ENCODE results near the gene THSD4.

THSD4 gene

GRCh38 chr15:71529361-71529760, 414.1 kb downstream of the THSD4 start:
- TF ChIP-seq POLR2A (IDR thresholded peaks at IDR 0.05; ENCODE audit: low read depth, low read length) (no peak), TAF1 (IDR thresholded peaks at IDR 0.05; ENCODE audit: borderline replicate concordance, low read depth, low read length) (no peak), POLR2AphosphoS5 (IDR thresholded peaks at IDR 0.05; ENCODE audit: low read depth, low read length) (no peak)
- FAIRE-seq, result no peak

GRCh38 chr15:71530116-71530515, 414.8 kb downstream of the THSD4 start:
- TF ChIP-seq TAF1 (IDR thresholded peaks at IDR 0.05; ENCODE audit: borderline replicate concordance, low read depth, low read length) (no peak), POLR2A (IDR thresholded peaks at IDR 0.05; ENCODE audit: low read depth, low read length) (no peak), POLR2AphosphoS5 (IDR thresholded peaks at IDR 0.05; ENCODE audit: low read depth, low read length) (no peak)
- FAIRE-seq (no peak), DNase-seq (ENCODE audit: insufficient read length) (no peak)

More at GRCh38 chr15:71529361-71529760, 414.1 kb downstream of the THSD4 start:
- no peak for DNase-seq (ENCODE audit: insufficient read length)

GRCh38 chr15:71532994-71533393, 417.7 kb downstream of the THSD4 start:
- DNase-seq (ENCODE audit: insufficient read length) (no peak), FAIRE-seq (no peak)
- TF ChIP-seq POLR2A (IDR thresholded peaks at IDR 0.05; ENCODE audit: low read depth, low read length) (no peak), POLR2AphosphoS5 (IDR thresholded peaks at IDR 0.05; ENCODE audit: low read depth, low read length) (no peak), TAF1 (IDR thresholded peaks at IDR 0.05; ENCODE audit: borderline replicate concordance, low read depth, low read length) (no peak)

GRCh38 chr15:71538181-71538580, 422.9 kb downstream of the THSD4 start:
- no peak for DNase-seq (ENCODE audit: insufficient read length)
- TF ChIP-seq TAF1 (IDR thresholded peaks at IDR 0.05; ENCODE audit: borderline replicate concordance, low read depth, low read length) (no peak), POLR2A (IDR thresholded peaks at IDR 0.05; ENCODE audit: low read depth, low read length) (no peak), POLR2AphosphoS5 (IDR thresholded peaks at IDR 0.05; ENCODE audit: low read depth, low read length) (no peak)
- FAIRE-seq, result no peak

DNA sequence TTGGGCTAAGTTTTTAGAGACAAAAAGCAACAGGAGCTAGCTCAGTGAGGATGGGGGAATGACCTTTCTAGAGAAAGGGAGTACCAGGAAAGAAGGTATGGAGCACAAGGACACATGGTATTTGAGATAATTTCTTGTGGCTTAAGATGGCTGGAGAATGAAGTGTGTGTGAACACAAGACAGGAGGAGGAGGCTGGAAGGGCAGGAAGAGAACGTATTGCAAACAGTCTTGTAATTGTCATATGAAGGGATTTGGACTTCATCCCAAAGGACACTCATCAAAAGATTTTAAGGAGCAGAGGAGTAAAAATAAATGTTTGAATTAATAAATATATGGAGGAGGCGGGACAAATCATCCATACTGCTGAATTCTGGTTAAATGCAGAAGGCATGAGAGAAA, 426.5 kb downstream of the THSD4 start:
- FAIRE-seq (no peak), DNase-seq (ENCODE audit: insufficient read length) (no peak)
- no peak for TF ChIP-seq POLR2A (IDR thresholded peaks at IDR 0.05; ENCODE audit: low read depth, low read length)
- no peak for TF ChIP-seq POLR2AphosphoS5 (IDR thresholded peaks at IDR 0.05; ENCODE audit: low read depth, low read length)
- no peak for TF ChIP-seq TAF1 (IDR thresholded peaks at IDR 0.05; ENCODE audit: borderline replicate concordance, low read depth, low read length)

- DNase-seq (ENCODE audit: insufficient read length) (no peak), FAIRE-seq (no peak)
These were observed 427.6 kb downstream of the THSD4 start for GRCh38 chr15:71542836-71543235.

GRCh38 chr15:71543413-71543812, 428.1 kb downstream of the THSD4 start:
- FAIRE-seq, result no peak
- TF ChIP-seq POLR2AphosphoS5 (IDR thresholded peaks at IDR 0.05; ENCODE audit: low read depth, low read length) (no peak), POLR2A (IDR thresholded peaks at IDR 0.05; ENCODE audit: low read depth, low read length) (no peak), TAF1 (IDR thresholded peaks at IDR 0.05; ENCODE audit: borderline replicate concordance, low read depth, low read length) (no peak)

More at GRCh38 chr15:71542836-71543235, 427.6 kb downstream of the THSD4 start:
- no peak for TF ChIP-seq POLR2A (IDR thresholded peaks at IDR 0.05; ENCODE audit: low read depth, low read length)
- no peak for TF ChIP-seq TAF1 (IDR thresholded peaks at IDR 0.05; ENCODE audit: borderline replicate concordance, low read depth, low read length)
- TF ChIP-seq POLR2AphosphoS5 (IDR thresholded peaks at IDR 0.05; ENCODE audit: low read depth, low read length), result no peak

GRCh38 chr15:71545223-71545760, 430.0 kb downstream of the THSD4 start:
- no peak for TF ChIP-seq POLR2A (IDR thresholded peaks at IDR 0.05; ENCODE audit: low read depth, low read length)
- no peak for TF ChIP-seq POLR2AphosphoS5 (IDR thresholded peaks at IDR 0.05; ENCODE audit: low read depth, low read length)
- FAIRE-seq (no peak), DNase-seq (ENCODE audit: insufficient read length) (no peak)

More at GRCh38 chr15:71543413-71543812, 428.1 kb downstream of the THSD4 start:
- DNase-seq (ENCODE audit: insufficient read length), result no peak

DNA sequence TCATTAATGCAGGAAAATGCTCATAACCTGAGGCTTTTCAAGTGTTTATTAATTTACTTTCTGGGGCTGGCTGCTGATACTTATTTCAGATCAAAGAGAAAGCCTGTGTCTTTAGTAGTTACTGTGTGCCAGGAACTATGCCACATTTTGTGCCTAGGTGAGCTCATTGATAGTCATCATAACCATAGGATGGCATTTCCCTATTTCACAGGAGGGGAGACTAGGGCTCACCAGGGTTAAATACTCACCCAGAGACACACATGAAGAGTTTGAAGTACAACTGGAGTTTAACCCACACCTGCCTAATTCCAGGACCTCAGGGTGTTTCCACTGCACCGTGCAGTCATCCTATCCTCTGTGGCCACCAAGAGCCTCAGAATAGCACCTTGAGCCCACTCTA, 430.7 kb downstream of the THSD4 start:
- DNase-seq (ENCODE audit: insufficient read length) (no peak), FAIRE-seq (no peak)
- TF ChIP-seq TAF1 (IDR thresholded peaks at IDR 0.05; ENCODE audit: borderline replicate concordance, low read depth, low read length) (no peak), POLR2AphosphoS5 (IDR thresholded peaks at IDR 0.05; ENCODE audit: low read depth, low read length) (no peak), POLR2A (IDR thresholded peaks at IDR 0.05; ENCODE audit: low read depth, low read length) (no peak)

DNA sequence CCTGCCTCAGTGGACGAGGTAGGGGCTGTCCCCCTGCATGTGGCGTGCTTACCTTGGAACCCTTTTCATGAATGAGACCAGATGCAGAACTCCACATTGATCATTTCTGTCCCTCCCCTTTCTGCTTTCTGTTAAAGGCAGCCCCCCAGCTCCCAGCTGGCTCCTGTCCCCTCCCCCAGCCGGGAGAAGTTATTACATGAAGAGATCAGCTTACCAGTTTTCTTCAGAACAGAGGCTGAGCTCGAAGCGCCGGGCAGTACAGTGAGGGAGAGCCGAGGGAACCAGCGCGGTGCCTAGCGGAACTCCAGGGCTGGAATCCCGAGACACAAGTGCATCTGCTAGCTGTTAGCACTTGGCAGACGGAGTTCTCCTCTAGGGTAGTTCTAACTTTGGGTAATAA, 431.7 kb downstream of the THSD4 start:
- DNase-seq (ENCODE audit: insufficient read length), result no peak
- TF ChIP-seq POLR2A (IDR thresholded peaks at IDR 0.05; ENCODE audit: low read depth, low read length), result no peak
- TF ChIP-seq TAF1 (IDR thresholded peaks at IDR 0.05; ENCODE audit: borderline replicate concordance, low read depth, low read length), result no peak
- TF ChIP-seq POLR2AphosphoS5 (IDR thresholded peaks at IDR 0.05; ENCODE audit: low read depth, low read length), result no peak
- no peak for FAIRE-seq

DNA sequence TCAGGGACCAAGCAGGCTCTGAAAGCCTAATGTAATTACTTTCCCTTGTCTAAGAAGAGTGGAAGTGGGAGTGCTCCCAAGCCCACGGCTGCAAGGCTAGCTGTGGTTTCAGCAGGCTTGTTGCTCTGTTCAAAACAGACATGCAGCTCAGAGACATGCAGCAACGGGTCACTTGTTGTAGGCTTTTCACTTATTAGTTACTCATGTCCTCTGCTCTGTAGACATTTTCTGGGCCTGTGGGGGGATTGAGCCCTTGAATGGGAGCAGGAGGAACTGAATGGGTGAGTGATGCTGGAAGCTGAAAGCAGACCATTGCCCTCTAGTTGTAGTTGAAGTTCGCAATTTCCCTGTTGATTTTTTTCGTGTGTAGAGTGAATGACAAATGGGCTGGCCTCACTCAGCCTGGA, 433.1 kb downstream of the THSD4 start:
- DNase-seq (ENCODE audit: insufficient read length) (no peak), FAIRE-seq (no peak)
- TF ChIP-seq TAF1 (IDR thresholded peaks at IDR 0.05; ENCODE audit: borderline replicate concordance, low read depth, low read length) (no peak), POLR2AphosphoS5 (IDR thresholded peaks at IDR 0.05; ENCODE audit: low read depth, low read length) (no peak), POLR2A (IDR thresholded peaks at IDR 0.05; ENCODE audit: low read depth, low read length) (no peak)

GRCh38 chr15:71549091-71549490, 433.8 kb downstream of the THSD4 start:
- no peak for FAIRE-seq
- no peak for TF ChIP-seq POLR2AphosphoS5 (IDR thresholded peaks at IDR 0.05; ENCODE audit: low read depth, low read length)
- TF ChIP-seq TAF1 (IDR thresholded peaks at IDR 0.05; ENCODE audit: borderline replicate concordance, low read depth, low read length), result no peak
- no peak for TF ChIP-seq POLR2A (IDR thresholded peaks at IDR 0.05; ENCODE audit: low read depth, low read length)
- no peak for DNase-seq (ENCODE audit: insufficient read length)
